ENCODE measurements around the gene TFB2M. TPM values are rescaled to one million over a fixed set of nuclear protein-coding genes. Genes with fewer than 3 reads are reported as not detected.
"Not testable (repeated sequence)": the region's sequence is repeated elsewhere in the genome, so short reads cannot be mapped to it uniquely, and the experiment has no call there.

TFB2M gene
- total and polyA plus RNA-seq, 8 donors = 4.7 to 34.8 (median 10.9) TPM

- no peak for TF ChIP-seq POLR2AphosphoS5 (IDR thresholded peaks at IDR 0.05)
- Histone ChIP-seq H3K4me3 (no peak overlapping the region), H3K4me1 (peaks cover 19 to 68% (median 40%) of the 10 kb centered on the region in 4 donors), H3K36me3 (no peaks in the 10 kb centered on the region), H3K27me3 (no peaks in the 10 kb centered on the region), H3K9me3 (no peaks in the 10 kb centered on the region), H3K27ac (peak overlapping the region in 3 of 5 donors; percentile 56 to 71 (median 59))
- no peak for DNase-seq
- WGBS, 5 donors = 94 to 100% (median 98%) methylated on average over 1 of the region's 1 CpG
- intact Hi-C loops (cut with DNase I; ENCODE audit: low total_unique reads) = no loop called here
Observed at GRCh38 chr1:246571953-246572352, 5.9 kb upstream of the TFB2M start.

GRCh38 chr1:246571309-246571708, 5.2 kb upstream of the TFB2M start:
- H3K4me3 ChIP-seq; intact Hi-C loops (cut with DNase I; ENCODE audit: low total_unique reads); H3K9me3 ChIP-seq; H3K36me3 ChIP-seq; DNase-seq; H3K27me3 ChIP-seq: not testable (repeated sequence)
- peak overlapping the region in 3 of 5 donors; percentile 56 to 71 (median 59) for H3K27ac ChIP-seq
- H3K4me1 ChIP-seq = peaks cover 19 to 68% (median 39%) of the 10 kb centered on the region in 4 donors
- 66 to 87% (median 81%) methylated on average over 4 of the region's 4 CpGs for WGBS, 5 donors

GRCh38 chr1:246569248-246570238, 3.5 kb upstream of the TFB2M start:
- DNase-seq = peak in 1 of 2 donors; percentile 62
- Histone ChIP-seq H3K4me1 (peaks cover 28 to 79% (median 50%) of the 10 kb centered on the region in 4 donors), H3K9me3 (no peaks in the 10 kb centered on the region), H3K27me3 (no peaks in the 10 kb centered on the region), H3K36me3 (no peaks in the 10 kb centered on the region), H3K4me3 (no peak overlapping the region), H3K27ac (peak overlapping the region in 4 of 5 donors; percentile 27 to 95 (median 64))
- 33 to 51% (median 40%) methylated on average over 8 of the region's 8 CpGs for WGBS, 5 donors
- TF ChIP-seq EP300 (IDR thresholded peaks at IDR 0.05) (no peak), POLR2A (IDR thresholded peaks at IDR 0.05) (no peak), POLR2AphosphoS5 (IDR thresholded peaks at IDR 0.05) (no peak)
- intact Hi-C loops (cut with DNase I; ENCODE audit: low total_unique reads) = no loop called here

- DNase-seq = no peak
- no peak for TF ChIP-seq EP300 (IDR thresholded peaks at IDR 0.05)
- no peaks in the 10 kb centered on the region for H3K9me3 ChIP-seq
- peaks cover 34 to 77% (median 51%) of the 10 kb centered on the region in 4 donors for H3K4me1 ChIP-seq
- H3K36me3 ChIP-seq = peaks cover 0 to 10% (median 8%) of the 10 kb centered on the region in 4 donors
- intact Hi-C loops (cut with DNase I; ENCODE audit: low total_unique reads) = no loop called here
- no peaks in the 10 kb centered on the region for H3K27me3 ChIP-seq
- H3K4me3 ChIP-seq = peak overlapping the region; percentile 69 to 98 (median 92)
- peak overlapping the region in 4 of 5 donors; percentile 92 to 99 (median 95) for H3K27ac ChIP-seq
- 43 to 59% (median 47%) methylated on average over 4 of the region's 4 CpGs for WGBS, 5 donors
Observed at GRCh38 chr1:246567646-246568235, 1.7 kb upstream of the TFB2M start.

GRCh38 chr1:246566813-246567645, 968 bp upstream of the TFB2M start:
- no peaks in the 10 kb centered on the region for H3K27me3 ChIP-seq
- intact Hi-C loops (cut with DNase I; ENCODE audit: low total_unique reads) = no loop called here
- WGBS, 5 donors = 1 to 2% (median 1%) methylated on average over 25 of the region's 25 CpGs
- no peak for TF ChIP-seq POLR2A (IDR thresholded peaks at IDR 0.05)
- TF ChIP-seq POLR2AphosphoS5 (IDR thresholded peaks at IDR 0.05) = peak in 1 of 3 donors; percentile 28
- peak in 1 of 2 donors; percentile 57 for DNase-seq
- H3K27ac ChIP-seq = peak overlapping the region; percentile 92 to 99 (median 95)
- peaks cover 0 to 16% (median 13%) of the 10 kb centered on the region in 4 donors for H3K36me3 ChIP-seq
- H3K4me1 ChIP-seq = peaks cover 34 to 69% (median 49%) of the 10 kb centered on the region in 4 donors
- H3K4me3 ChIP-seq = peak overlapping the region; percentile 69 to 98 (median 92)
- H3K9me3 ChIP-seq = no peaks in the 10 kb centered on the region

GRCh38 chr1:246565751-246566127, 322 bp downstream of the TFB2M start:
- WGBS, 5 donors = 0 to 1% (median 0%) methylated on average over 18 to 25 of the region's 25 CpGs
- no peaks in the 10 kb centered on the region for H3K27me3 ChIP-seq
- TF ChIP-seq POLR2AphosphoS5 (IDR thresholded peaks at IDR 0.05) = no peak
- no peak for TF ChIP-seq CTCF (IDR thresholded peaks at IDR 0.05)
- no peak for TF ChIP-seq POLR2A (IDR thresholded peaks at IDR 0.05)
- TF ChIP-seq EP300 (IDR thresholded peaks at IDR 0.05) = no peak

More at GRCh38 chr1:246565751-246566127, 322 bp downstream of the TFB2M start:
- DNase-seq = no peak
- Histone ChIP-seq H3K27ac (peak overlapping the region; percentile 84 to 99 (median 95)), H3K9me3 (no peaks in the 10 kb centered on the region), H3K36me3 (peaks cover under 1 to 23% (median 18%) of the 10 kb centered on the region in 4 donors), H3K4me3 (peak overlapping the region; percentile 69 to 98 (median 92)), H3K4me1 (peaks cover 31 to 64% (median 47%) of the 10 kb centered on the region in 4 donors)
- intact Hi-C loops (cut with DNase I; ENCODE audit: low total_unique reads) = no loop called here

All from stomach (tissue), 9 donors.